ENCODE measurements around the gene KRTAP10-4.

Gene KRTAP10-4

DNA sequence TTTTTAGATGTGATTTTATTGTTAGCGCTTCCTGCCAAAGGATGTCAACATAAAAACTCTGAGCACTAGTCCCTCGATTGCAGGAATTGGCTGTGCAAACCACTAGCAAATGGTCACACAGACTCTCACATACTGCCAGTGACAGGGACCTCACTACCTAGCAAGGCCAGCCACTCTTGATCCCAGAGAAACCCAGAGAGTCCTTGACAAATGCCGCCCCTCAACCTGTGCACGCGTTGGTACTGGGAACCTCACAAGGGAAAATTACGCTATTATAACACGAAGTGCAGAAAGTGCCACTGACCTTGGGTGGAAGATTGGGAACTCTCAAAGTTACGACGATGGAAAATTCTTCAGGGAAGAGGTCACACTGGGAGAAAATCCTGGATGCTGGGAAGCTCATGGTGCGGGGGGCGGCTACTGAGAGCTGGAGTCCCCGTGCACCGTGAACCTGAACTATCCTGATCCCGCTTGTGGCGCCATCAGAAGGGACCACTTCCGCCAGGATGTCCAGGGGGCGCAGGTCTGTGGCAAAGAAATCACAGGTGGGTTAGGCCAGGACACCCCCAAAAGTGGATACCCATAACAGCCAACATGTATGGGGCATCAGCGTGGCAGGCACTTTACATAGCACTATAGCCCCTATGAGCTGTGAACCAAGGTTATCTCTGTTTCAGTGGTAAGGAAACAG is 5.9 kb upstream of the KRTAP10-4 start:
- Histone ChIP-seq H3K9me3 (ENCODE audit: control insufficient read depth, low read length) (peaks cover 28% of the 10 kb centered on the region), H3K4me1 (ENCODE audit: control insufficient read depth, insufficient read depth, low read length) (no peaks in the 10 kb centered on the region), H3K27me3 (replicated peaks; ENCODE audit: control insufficient read depth, insufficient read depth, low read length) (peaks cover 7% of the 10 kb centered on the region), H3K4me3 (ENCODE audit: low read length) (no peak overlapping the region), H3K36me3 (ENCODE audit: control insufficient read depth, insufficient read depth, low read length, severe bottlenecking) (no peaks in the 10 kb centered on the region), H3K9ac (ENCODE audit: low read length) (no peak overlapping the region)
- DNase-seq (ENCODE audit: low read depth): no peak

DNA sequence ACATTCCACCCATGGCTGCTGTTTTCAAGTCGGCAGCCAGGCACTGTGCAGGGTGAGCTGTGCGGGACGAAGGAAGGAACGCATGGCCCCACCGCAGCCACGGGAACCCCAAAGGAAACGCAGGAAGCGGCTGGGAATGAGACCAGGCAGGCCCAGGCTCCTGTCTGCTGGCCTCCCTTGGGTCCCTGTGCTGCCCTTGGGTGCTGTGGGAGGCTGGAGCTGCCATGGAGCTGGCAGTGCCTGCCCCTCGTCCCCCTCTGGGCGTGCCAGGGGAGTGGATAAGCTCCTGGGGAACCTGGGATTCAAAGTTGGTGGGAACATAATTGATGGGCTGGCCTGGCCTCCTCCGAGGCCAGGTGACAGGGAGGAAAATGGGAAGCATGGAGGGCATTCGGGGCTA is 5.3 kb upstream of the KRTAP10-4 start:
- Histone ChIP-seq H3K4me1 (ENCODE audit: control insufficient read depth, insufficient read depth, low read length) (no peaks in the 10 kb centered on the region), H3K36me3 (ENCODE audit: control insufficient read depth, insufficient read depth, low read length, severe bottlenecking) (no peaks in the 10 kb centered on the region), H3K9ac (ENCODE audit: low read length) (no peak overlapping the region), H3K9me3 (ENCODE audit: control insufficient read depth, low read length) (peaks cover 22% of the 10 kb centered on the region), H3K4me3 (ENCODE audit: low read length) (no peak overlapping the region), H3K27me3 (replicated peaks; ENCODE audit: control insufficient read depth, insufficient read depth, low read length) (peaks cover 7% of the 10 kb centered on the region)
- no peak for DNase-seq (ENCODE audit: low read depth)

DNA sequence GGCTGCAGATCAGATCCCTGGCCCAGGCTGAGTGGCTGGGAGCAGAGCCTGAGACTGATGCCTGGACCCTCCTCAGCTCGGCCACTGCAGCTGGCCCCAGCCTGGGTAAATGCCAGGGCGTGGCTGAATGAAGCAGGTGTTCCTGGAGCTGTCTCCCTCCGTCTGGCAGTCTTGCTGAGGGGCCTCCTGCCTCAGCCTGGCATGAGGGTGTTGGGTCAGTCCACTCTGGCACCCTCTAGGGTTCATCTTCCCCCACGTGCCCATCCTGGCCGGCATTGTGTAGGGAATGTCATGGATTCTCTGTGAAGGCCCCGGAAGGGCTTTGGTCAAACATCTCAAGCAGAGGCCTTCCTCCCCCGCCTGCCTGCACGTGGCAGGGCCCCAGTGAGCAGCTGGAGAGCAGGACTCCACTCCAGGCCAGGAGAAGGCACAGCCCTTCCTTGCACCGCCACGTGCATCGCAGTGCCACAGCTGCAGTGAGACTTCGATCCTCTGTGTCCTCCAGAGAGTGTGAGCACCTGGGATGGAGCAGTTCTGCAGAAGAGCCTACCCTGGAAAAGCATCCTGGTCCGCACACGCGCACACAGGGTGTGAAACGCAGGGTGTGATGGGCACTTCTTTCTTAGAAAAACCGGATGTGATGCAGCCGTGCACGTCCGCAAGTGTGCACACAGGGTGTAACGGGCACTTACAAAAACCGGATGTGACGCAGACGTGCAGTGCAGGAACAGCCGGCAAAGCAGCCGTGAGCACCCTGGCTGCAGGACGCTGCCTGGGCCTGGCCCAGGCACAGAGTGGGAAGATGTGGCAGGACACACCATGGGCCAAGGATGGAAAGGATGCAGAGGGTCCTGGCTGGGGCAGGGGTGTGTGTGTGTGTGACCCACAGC is 4.6 kb upstream of the KRTAP10-4 start:
- Histone ChIP-seq H3K4me1 (ENCODE audit: control insufficient read depth, insufficient read depth, low read length) (no peaks in the 10 kb centered on the region), H3K4me3 (ENCODE audit: low read length) (no peak overlapping the region), H3K9ac (ENCODE audit: low read length) (no peak overlapping the region), H3K9me3 (ENCODE audit: control insufficient read depth, low read length) (peaks cover 16% of the 10 kb centered on the region), H3K27me3 (replicated peaks; ENCODE audit: control insufficient read depth, insufficient read depth, low read length) (peaks cover 7% of the 10 kb centered on the region), H3K36me3 (ENCODE audit: control insufficient read depth, insufficient read depth, low read length, severe bottlenecking) (no peaks in the 10 kb centered on the region)
- DNase-seq (ENCODE audit: low read depth): no peak

DNA sequence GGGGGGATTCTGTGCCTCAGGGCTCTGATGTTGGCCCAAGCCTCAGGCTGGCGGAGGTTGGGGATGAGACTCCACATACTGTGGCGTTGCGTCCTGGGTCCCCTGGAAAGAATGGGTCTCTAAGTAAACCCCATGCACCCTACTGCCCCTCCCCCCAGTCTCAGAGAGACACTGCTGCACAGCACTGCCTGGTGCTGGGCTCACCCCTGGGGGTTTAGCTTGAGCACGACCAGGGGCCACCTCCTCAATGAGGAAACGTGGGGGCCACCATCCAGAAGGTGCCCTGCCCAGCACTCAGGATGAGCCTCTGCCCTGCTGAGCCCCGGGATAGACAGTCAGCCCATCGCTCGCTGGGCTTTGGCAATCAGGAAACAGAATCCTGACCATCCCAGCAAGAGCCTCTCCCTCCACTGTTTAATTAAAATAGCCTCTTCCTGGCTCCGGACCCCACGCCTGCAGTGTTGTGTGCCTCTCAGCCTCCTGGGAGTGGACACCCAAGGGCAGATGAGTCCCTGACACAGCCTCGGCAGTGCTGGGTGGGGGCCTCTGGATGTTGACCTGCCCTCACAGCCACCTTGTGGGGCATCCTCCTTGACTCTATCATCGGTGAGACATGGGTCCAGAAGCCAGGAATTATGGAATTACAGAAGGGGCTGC is 3.5 kb upstream of the KRTAP10-4 start:
- Histone ChIP-seq H3K27me3 (replicated peaks; ENCODE audit: control insufficient read depth, insufficient read depth, low read length) (peaks cover 7% of the 10 kb centered on the region), H3K36me3 (ENCODE audit: control insufficient read depth, insufficient read depth, low read length, severe bottlenecking) (no peaks in the 10 kb centered on the region), H3K9me3 (ENCODE audit: control insufficient read depth, low read length) (peaks cover 8% of the 10 kb centered on the region), H3K4me1 (ENCODE audit: control insufficient read depth, insufficient read depth, low read length) (no peaks in the 10 kb centered on the region), H3K4me3 (ENCODE audit: low read length) (no peak overlapping the region), H3K9ac (ENCODE audit: low read length) (no peak overlapping the region)
- DNase-seq (ENCODE audit: low read depth): no peak

DNA sequence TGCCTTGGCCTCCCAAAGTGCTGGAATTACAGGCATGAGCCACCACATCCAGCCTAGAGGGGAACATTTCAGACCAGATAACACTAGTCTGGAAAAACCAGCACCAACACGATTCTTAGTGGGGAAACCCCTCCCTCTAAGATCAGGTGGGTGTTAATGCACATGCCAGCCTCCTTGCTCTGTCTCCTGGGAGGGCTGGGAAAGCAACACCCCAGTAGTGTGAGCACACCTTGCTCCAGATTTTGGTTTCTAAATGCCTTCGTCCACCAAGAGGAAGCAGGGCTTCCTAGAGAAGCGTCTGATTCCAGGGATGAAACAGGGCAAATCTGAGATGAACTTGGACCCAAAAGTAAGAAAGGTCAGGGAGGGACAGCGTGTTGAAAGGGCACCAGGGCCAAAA is 2.2 kb upstream of the KRTAP10-4 start:
- peaks cover 7% of the 10 kb centered on the region for H3K27me3 ChIP-seq (replicated peaks; ENCODE audit: control insufficient read depth, insufficient read depth, low read length)
- peaks cover 15% of the 10 kb centered on the region for H3K9me3 ChIP-seq (ENCODE audit: control insufficient read depth, low read length)
- no peaks in the 10 kb centered on the region for H3K4me1 ChIP-seq (ENCODE audit: control insufficient read depth, insufficient read depth, low read length)
- no peak overlapping the region for H3K9ac ChIP-seq (ENCODE audit: low read length)
- no peak for DNase-seq (ENCODE audit: low read depth)
- H3K36me3 ChIP-seq (ENCODE audit: control insufficient read depth, insufficient read depth, low read length, severe bottlenecking): no peaks in the 10 kb centered on the region
- H3K4me3 ChIP-seq (ENCODE audit: low read length): no peak overlapping the region

DNA sequence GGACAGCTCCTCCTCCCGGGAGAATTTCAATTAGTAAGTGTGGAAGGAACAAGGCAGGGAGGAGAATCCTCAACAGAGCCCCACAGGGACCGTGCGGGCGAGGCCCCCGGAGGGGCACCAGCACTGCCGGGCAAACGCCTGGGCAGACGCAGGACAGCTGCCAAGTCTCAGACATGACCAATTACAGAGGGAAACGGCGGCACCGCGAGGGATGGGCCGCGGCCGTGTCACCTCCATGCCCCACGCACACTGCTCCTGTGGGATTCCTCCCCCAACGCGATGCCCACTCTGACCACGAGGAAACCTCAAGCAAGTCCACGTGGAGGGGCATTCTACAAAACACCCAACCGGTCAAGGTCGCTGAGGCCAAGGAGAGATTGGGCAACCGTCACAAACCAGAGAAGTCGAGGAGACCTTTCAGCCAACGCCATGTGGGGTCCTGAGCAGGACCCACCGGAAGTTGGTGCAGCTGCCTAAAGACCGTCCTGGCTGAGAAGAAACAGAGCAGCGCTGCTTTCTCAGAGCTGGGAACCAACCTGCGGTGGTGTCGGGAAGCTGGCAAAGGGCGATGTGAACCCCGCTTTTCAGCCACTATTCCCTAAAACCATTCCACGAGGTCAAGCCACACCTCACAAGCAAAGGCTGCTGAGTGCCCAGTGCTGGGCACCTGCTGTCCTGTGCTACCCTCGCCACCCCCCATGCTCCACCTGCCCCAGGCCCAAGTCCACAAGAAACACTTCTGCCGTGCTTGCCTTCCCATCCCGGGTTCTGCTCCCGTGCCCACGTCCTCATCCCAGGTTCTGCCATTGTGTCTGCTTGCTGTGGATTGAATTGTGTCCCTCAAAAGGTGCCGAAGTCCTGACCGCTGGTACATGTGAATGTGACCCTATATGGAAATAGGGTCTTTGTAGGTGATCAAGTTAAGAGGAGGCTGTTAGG is 1.4 kb upstream of the KRTAP10-4 start:
- Histone ChIP-seq H3K27me3 (replicated peaks; ENCODE audit: control insufficient read depth, insufficient read depth, low read length) (peaks cover 7% of the 10 kb centered on the region), H3K4me3 (ENCODE audit: low read length) (no peak overlapping the region), H3K9ac (ENCODE audit: low read length) (no peak overlapping the region), H3K36me3 (ENCODE audit: control insufficient read depth, insufficient read depth, low read length, severe bottlenecking) (no peaks in the 10 kb centered on the region), H3K4me1 (ENCODE audit: control insufficient read depth, insufficient read depth, low read length) (no peaks in the 10 kb centered on the region), H3K9me3 (ENCODE audit: control insufficient read depth, low read length) (peaks cover 23% of the 10 kb centered on the region)
- DNase-seq (ENCODE audit: low read depth): no peak

DNA sequence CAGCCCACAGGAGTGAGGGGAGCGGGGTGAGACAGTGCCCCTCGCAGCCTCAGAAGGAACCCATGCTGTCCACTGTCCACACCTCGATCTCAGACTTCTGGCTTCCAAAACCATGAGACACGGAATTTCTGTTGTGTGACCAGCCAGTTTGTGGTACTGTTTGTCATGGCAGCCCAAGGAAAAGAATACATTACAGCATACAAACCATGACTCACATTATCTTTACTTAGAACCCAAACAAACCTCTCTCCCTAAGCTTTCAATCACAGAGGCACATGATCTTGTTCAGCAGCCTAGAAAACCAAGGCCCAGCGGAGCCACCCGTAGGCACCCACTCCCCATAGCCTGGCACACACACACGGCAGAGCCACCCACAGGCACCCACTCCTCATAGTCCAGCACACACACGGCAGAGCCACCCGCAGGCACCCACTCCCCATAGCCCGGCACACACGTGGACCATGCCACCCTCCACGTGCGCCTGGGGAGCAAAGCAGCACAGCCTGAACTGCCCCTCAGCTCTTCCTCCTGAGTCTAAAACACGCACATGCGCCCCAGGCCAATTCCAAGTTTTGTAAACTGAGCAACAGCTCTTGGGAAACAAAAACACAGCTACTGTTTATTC is 458 bp upstream of the KRTAP10-4 start:
- H3K9me3 ChIP-seq (ENCODE audit: control insufficient read depth, low read length): peaks cover 27% of the 10 kb centered on the region
- H3K9ac ChIP-seq (ENCODE audit: low read length): no peak overlapping the region
- no peak overlapping the region for H3K4me3 ChIP-seq (ENCODE audit: low read length)
- DNase-seq (ENCODE audit: low read depth): no peak
- H3K4me1 ChIP-seq (ENCODE audit: control insufficient read depth, insufficient read depth, low read length): no peaks in the 10 kb centered on the region
- H3K36me3 ChIP-seq (ENCODE audit: control insufficient read depth, insufficient read depth, low read length, severe bottlenecking): no peaks in the 10 kb centered on the region
- peaks cover 7% of the 10 kb centered on the region for H3K27me3 ChIP-seq (replicated peaks; ENCODE audit: control insufficient read depth, insufficient read depth, low read length)

DNA sequence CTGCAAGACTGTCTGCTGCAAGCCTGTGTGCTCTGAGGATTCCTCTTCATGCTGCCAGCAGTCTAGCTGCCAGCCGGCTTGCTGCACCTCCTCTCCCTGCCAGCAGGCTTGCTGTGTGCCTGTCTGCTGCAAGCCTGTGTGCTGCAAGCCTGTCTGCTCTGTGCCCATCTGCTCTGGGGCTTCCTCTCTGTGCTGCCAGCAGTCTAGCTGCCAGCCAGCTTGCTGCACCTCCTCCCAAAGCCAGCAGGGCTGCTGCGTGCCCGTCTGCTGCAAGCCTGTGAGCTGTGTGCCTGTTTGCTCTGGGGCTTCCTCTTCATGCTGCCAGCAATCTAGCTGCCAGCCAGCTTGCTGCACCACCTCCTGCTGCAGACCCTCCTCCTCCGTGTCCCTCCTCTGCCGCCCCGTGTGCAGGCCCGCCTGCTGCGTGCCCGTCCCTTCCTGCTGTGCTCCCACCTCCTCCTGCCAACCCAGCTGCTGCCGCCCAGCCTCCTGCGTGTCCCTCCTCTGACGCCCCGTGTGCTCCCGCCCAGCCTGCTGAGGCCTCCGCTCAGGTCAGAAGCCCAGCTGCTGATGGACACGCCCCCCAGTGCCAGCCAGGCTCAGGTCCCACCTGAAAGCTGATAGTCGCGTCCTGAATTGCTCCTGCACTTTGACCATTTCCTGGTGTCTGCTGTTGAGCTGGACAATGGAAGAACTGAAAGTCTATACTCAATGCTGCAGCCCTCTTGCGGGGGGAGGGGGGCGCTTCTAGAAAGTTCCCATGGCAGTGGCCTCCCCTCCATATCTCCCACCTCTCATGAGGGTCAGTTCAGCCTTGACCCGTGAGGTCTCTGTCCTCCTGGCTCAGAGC is 1.2 kb downstream of the KRTAP10-4 start:
- DNase-seq (ENCODE audit: low read depth): no peak

DNA sequence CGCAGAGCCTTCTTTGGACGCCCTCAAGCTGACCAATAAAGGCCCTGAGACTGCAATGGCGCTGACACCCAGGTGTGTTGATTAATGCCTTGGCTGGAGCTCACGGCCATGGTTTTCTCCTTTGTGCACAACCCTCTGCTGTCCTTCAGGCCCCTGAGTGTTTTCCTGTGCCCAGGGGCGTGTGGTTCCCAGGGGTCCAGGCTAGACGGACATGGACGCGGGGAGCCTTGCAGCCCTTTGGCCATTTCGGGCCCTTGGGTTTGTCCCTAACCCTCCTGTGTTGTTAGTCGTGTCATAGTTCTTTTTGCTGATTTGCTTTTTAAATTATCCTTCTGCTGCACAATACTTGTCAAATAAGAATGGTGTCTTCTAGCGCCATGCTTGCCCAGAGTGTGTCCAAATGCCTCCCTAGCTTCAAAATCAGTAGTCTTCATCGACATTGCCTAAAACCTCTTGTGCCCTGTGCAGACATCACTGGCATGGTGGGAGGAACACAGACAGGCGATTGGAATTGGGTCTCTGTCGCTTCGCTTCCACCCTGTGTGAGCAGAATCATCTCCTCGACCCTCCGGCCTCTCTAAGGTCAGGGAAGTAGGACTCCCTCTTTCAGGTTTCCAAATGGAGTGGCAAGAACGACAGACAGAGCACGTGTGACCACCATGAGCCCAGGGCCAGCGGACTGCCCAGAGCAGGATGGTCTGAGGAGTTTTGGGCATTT is 1.9 kb downstream of the KRTAP10-4 start:
- Histone ChIP-seq H3K9me3 (ENCODE audit: control insufficient read depth, low read length) (peaks cover 27% of the 10 kb centered on the region), H3K36me3 (ENCODE audit: control insufficient read depth, insufficient read depth, low read length, severe bottlenecking) (no peaks in the 10 kb centered on the region), H3K4me3 (ENCODE audit: low read length) (no peak overlapping the region), H3K9ac (ENCODE audit: low read length) (no peak overlapping the region), H3K4me1 (ENCODE audit: control insufficient read depth, insufficient read depth, low read length) (no peaks in the 10 kb centered on the region), H3K27me3 (replicated peaks; ENCODE audit: control insufficient read depth, insufficient read depth, low read length) (no peaks in the 10 kb centered on the region)
- no peak for DNase-seq (ENCODE audit: low read depth)

More for the DNA sequence above, 1.2 kb downstream of the KRTAP10-4 start:
- H3K4me1 ChIP-seq (ENCODE audit: control insufficient read depth, insufficient read depth, low read length): no peaks in the 10 kb centered on the region
- H3K4me3 ChIP-seq (ENCODE audit: low read length): no peak overlapping the region
- H3K36me3 ChIP-seq (ENCODE audit: control insufficient read depth, insufficient read depth, low read length, severe bottlenecking): no peaks in the 10 kb centered on the region
- H3K27me3 ChIP-seq (replicated peaks; ENCODE audit: control insufficient read depth, insufficient read depth, low read length): peaks cover 2% of the 10 kb centered on the region
- H3K9ac ChIP-seq (ENCODE audit: low read length): no peak overlapping the region
- peaks cover 27% of the 10 kb centered on the region for H3K9me3 ChIP-seq (ENCODE audit: control insufficient read depth, low read length)

Data from adipocyte (in vitro differentiated cells).